GM19099 (cell line): Measurements from ENCODE around the gene ECI2.

Experiments
- POLR2A ChIP-seq: IDR thresholded peaks from 3 replicates; pipeline ENCODE4 v1.6.1; 2011; ENCODE audit warnings: low read depth; ENCODE audit not compliant: insufficient read length; ENCODE audit errors: extremely low read depth

The ECI2 gene

GRCh38 chr6:4163408-4164116 is 28.2 kb upstream of the ECI2 start:
- no peak for TF ChIP-seq POLR2A

- no peak for TF ChIP-seq POLR2A
Measured at GRCh38 chr6:4162370-4162769, 27.0 kb upstream of the ECI2 start.

- TF ChIP-seq POLR2A = no peak
Measured at GRCh38 chr6:4159491-4159890, 24.1 kb upstream of the ECI2 start.

- no peak for TF ChIP-seq POLR2A
Measured at GRCh38 chr6:4157506-4157905, 22.1 kb upstream of the ECI2 start.

DNA sequence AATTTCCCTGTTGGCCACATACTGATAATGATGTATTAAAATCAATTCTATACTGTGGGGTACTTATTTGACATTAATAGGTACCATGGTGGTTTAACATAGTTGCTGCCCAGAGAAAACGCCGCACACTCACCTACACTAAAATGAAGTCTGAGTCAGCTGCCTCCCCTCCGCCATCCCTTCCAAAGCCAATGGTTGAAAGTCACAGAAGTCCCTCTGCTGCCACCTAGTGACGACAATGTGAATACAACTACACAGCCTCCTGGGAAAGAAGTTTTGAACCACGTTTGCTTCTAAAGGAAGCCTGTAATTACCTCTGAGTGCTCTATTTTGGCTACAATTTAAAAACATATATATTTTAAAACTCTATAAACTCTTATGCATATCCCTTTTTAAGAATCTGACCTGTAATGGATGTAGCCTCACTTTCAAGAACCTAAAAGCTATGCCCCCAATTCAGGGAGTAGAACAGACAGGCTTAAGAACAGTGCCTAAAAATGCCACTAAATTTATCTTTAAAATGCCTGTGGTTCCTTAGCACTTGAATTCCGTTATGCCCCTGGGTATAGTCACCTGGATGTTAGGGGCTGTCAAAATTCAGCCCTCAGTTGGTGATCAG is 20.6 kb upstream of the ECI2 start:
- TF ChIP-seq POLR2A = no peak

DNA sequence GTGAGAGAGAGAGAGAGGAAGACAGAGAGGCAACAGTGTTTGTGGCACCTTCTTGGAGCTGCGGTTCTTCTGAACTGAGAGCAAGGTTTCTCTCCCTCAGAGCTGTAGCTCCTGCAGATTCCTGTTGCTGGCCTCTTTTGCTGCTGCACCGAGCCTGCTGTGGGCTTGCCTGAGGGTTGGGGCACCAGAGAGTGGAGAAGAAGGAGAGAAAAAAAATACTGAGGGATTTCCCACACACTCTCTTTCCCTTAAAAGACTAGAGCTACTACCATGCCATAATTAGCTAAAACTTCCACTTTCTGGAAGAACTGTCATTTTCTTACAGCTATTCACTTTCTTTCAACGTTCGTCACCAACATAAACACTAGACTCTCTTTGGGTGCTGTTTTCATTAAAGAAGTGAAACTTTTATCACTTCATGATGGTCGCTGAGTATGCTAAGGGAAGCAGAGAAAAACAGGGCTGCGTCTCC is 18.2 kb upstream of the ECI2 start:
- TF ChIP-seq POLR2A = no peak

DNA sequence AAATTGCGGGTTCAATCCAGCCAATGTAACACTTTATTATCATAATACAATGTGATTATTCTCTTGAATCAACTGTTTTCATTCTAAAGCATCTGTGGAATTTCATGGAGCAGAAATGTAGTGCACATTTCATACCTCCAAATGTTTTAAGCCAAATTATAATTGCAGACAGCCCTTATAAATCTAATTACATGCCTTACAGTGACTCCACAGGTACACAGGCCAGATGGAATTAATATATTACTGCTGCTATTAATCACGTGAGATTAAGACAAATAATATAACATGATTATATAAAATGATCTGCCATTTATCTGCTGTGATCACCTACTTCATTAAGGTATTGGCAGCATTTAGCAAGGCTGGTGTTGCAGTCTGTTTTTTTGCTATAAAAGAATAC is 9.7 kb upstream of the ECI2 start:
- TF ChIP-seq POLR2A = no peak

DNA sequence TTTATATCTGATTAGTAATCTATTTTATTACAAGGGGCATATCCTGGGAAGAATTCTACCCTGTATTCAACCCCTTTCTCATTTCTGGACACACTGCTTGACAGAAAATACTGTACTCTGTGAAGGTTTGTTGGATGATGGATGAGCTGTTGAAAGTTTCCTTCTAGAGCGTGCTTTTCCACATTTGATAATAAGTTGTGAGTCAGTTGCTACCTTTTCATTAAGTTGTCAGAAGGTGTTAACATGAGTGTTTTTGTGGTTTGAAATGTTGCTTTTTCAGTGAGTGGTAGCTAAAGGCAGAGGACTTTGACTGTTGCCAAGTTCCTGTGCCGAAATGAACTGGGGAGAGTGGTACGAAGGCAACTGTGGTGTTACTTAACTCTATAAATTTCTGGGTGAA is 3.9 kb upstream of the ECI2 start:
- no peak for TF ChIP-seq POLR2A

GRCh38 chr6:4138186-4138585 is 2.8 kb upstream of the ECI2 start:
- no peak for TF ChIP-seq POLR2A

GRCh38 chr6:4136354-4136831 is 1.0 kb upstream of the ECI2 start:
- no peak for TF ChIP-seq POLR2A

GRCh38 chr6:4135665-4136353 is 434 bp upstream of the ECI2 start:
- peak; percentile 53 for TF ChIP-seq POLR2A

- TF ChIP-seq POLR2A = no peak
Measured at GRCh38 chr6:4133941-4134838, 1.2 kb downstream of the ECI2 start.

GRCh38 chr6:4130357-4130987 is 4.9 kb downstream of the ECI2 start:
- no peak for TF ChIP-seq POLR2A

DNA sequence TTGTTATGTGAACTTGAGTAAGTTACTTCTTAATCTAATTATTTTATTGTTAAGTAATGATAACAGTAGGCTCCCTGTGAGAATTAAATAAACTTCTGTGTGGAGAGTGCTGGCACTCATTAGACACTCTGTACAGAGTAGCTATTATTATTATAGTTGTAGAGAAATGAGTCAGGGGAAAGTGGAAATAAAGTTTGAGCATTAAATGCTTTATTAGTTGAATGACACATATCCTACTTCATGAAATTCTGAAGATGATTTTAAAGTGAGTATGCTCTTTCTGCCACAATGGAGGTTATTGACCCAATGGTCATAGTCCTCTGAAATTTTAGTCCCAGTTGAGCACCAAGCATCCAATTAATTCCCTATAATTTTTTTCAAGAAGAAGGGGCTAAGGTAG is 5.9 kb downstream of the ECI2 start:
- TF ChIP-seq POLR2A = no peak
